HG02623 (cell line): ENCODE measurements around the gene LPCAT4.
A peak's percentile ranks its signal among the peaks of the same experiment; 100 is the strongest.
"Not testable (repeated sequence)": the region's sequence is repeated elsewhere in the genome, so short reads cannot be mapped to it uniquely, and the experiment has no call there.

Experiments used
- ATAC-seq: cut with Tn5 transposase; IDR thresholded peaks from one replicate; pipeline ENCODE4 v1.9.1; 2021; ENCODE audit warnings: moderate library complexity; ENCODE audit not compliant: unreplicated experiment

Gene LPCAT4

DNA sequence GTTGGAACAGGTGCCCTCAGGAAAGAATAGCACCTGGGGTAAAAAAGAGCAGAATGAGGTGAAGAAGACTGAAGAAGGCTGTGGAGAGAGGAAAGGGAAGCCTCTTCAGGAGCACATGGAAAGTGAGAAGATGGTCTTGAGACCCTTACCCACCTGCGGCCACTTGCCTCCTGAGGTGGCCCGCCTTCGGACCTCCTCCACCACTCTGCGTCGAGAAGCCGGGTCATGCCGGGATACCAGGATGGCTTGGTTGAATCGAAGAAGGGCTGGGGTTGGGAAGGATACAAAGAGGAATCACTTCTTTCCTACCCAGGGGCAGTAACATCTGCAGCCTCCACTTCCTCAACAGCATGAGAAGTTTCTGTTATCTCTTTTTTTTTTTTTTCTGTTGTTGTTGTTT lies 3.0 kb downstream of the LPCAT4 start:
- ATAC-seq = no peak

DNA sequence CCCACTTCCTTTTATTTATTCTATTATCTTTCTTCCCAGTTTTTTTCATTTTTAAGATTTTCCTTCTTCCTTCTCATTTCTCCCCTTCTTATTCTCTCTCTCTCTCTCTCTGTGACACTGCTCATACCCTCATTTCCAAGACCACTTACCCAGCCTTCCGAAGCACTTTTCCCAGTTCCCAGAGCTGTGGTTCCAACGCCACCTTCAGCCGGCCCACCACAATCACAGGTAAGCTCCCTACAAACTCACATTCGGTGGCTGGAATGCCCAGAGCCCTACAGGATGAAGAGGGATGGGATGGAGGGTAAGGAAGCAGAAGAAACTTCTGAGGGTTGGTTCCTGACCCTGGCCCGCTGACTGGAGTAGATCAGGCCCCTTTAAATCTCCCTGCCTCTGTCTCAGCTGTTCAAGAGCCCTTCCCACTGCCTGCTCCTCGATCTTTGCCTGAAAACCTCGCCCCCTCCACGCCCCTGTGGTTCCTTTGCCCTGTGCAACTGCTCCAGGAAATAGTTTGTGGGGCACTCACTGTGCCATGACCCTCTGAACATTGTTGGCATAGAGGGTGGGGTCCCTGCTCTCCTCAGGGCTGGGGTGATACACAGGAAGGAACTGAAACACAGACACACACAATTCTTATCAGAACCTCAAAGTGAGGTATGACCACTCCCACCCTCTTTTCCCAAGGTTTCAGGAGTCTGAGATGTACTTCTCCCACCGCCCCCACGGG lies 4.8 kb downstream of the LPCAT4 start:
- ATAC-seq = no peak

DNA sequence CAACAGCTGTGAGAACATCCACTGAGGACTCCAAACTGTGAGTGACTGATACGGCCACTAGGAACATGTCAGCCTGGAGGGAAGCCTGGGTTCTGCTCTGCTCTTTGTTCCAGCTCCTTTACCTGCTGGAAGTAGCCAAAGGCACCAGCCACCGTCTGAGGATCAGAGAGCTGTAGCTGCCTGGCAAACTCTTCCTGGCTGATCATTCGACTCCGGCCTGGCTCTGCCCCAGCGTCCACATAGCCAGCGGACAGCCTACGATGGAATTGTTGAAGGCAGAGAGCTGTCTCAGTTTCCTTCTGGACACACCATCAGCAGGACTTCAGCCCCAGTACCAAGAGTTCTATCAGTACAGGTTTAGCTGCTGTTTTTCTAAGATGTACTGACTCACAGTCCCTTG lies 5.7 kb downstream of the LPCAT4 start:
- no peak for ATAC-seq

DNA sequence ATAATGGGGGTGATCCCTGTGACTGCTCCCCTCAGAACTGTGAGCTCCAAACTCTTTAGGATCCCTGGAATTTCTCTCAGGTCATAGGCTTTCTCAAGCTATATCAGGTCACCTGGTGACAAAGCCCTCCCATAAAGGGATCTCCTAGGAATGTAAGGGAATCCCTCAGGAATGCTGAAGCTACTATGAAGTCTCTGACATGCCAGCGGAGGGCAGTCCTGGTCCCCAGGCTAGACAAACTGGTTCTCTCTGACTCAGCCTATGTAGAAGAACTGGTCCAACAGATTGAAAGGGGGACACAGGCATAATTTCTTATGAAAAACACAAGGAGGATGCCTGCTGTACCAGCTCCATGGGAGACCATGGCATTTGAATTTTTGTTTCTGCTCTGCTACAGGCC lies 6.7 kb downstream of the LPCAT4 start:
- ATAC-seq = no peak

DNA sequence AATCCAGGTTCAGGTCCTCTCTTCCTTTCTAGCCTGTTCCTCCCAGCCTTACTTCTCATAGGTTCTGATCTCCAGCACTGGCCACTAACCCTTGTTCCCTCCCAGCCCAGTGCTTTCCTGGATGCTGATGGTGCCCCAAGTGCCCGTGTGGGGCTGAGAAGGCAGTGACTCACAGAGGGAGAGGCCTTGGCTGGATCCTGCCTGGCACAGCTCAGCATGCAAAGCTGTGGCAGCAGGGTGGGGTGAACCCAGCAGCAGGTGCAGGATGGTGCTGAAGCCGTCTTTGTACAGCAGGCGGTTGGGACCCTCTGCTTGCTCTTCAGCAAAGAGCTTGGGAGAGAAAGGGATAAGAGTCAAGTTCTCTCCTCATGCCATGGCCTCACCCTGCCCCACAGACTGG lies 7.6 kb downstream of the LPCAT4 start:
- no peak for ATAC-seq

DNA sequence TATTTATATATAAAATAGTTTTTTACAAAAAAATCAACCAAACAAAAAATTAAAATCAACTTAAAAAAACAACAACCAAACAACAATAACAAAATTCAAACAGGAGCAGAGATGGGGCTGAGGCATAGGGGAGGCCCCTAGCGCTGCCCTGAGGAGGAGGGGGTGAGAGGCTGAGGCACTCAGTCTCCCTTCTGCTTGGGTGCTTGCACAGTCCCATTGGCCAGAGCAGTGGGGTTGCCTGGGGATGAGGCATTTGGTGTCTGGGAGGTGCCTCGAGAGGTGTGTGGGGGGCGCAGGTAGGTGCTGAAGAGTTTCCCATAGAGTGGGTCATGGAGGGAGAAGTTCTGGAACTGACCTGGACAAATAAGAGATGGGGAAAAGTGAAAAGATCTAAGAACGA lies 8.0 kb downstream of the LPCAT4 start:
- no peak for ATAC-seq

DNA sequence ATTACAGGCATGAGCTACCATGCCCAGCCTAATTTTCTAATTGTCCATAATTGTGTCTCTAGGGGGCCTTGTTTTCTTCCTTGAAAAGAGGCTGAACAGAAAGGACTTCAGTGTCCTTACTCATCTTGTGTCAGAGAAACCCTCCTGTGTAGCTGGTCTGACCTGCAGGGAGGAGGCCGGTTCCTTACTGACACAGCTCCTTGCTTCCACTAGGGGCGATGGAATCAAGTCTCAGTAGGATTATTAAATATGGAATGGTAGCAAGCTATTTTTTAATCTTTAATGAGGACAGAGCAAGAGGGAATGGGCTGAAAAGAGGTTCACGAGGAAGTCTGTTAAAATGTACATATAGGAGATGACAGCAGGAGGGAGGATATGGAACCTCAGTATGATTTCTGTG lies 8.6 kb downstream of the LPCAT4 start:
- ATAC-seq = no peak

DNA sequence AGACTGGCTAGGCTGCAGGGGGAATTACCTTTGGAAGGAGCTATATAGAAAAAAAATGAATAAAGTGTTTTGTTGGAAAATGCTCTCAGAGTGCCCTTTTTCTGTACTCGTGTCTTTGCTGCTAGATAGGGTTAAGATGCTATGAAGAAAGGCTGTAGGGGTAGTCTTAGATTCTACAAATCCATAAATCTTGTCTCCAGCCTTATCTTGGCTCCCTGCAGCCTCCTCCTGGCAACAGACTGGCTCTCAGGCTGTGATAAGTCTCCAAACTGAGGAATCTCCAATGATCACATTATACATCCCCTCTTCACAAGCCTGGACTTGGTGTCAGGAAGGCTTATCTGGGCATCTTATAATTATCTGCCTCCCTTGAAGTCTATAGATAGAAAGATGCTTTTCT lies 9.3 kb downstream of the LPCAT4 start:
- ATAC-seq = no peak

DNA sequence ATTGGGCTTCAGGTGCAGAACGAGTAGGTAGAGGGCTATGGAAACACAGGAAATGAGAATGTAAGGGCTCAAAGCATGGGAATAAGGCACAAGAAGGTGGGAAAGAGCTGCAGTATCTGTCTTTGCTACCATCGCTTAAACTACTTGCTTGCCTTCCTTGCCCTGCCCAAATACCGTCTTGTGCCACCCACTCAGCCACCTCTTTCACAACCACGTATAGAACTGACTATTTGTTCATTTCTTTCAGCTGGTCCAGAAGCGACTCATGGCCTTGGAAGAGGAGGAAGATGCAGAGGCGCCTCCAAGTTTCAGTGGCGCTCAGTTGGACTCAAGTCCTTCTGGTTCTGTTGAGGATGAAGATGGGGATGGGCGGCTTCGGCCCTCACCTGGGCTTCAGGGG lies 11.8 kb downstream of the LPCAT4 start:
- ATAC-seq = no peak

DNA sequence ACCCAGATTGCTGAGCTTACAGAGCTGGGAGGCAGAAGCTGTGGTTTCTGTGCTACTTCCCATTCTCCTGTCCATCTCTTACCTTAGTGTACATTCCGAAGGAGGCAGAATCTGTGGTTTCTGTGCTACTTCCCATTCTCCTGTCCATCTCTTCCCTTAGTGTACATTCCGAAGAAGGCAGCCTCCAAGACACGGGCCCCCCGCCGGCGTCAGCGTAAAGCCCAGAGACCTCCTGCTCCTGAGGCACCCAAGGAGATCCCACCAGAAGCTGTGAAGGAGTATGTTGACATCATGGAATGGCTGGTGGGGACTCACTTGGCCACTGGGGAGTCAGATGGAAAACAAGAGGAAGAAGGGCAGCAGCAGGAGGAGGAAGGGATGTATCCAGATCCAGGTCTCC lies 12.7 kb downstream of the LPCAT4 start:
- no peak for ATAC-seq

DNA sequence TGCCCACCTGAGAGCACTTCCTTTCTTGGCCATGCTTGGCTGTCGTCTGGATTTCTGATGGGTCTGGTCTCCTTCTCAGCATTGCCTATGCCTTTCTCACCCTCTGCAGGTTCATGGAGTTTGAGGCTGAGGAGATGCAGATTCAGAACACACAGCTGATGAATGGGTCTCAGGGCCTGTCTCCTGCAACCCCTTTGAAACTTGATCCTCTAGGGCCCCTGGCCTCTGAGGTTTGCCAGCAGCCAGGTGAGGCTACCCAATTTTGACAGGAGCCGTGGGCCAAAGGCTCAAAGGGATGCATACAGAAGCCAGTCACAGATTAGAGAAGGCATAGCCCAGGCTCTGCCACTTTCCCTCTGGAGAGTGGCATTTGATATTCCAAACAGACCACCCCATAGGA lies 13.4 kb downstream of the LPCAT4 start:
- ATAC-seq = no peak

DNA sequence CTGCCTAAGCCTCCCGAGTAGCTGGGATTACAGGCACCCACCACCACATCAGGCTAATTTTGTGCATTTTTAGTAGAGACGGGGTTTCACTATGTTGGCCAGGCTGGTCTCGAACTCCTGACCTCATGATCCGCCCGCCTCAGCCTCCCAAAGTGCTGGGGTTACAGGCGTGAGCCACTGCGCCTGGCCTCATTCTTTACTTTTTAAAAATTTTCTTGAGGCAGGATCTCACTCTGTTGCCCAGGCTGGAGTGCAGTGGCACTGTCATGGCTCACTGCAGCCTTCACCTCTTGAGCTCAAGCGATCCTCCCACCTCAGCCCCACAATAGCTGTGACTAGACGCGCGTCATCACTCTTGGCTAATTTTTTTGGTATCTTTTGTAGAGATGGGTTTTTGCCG lies 14.0 kb downstream of the LPCAT4 start:
- ATAC-seq = not testable (repeated sequence)

DNA sequence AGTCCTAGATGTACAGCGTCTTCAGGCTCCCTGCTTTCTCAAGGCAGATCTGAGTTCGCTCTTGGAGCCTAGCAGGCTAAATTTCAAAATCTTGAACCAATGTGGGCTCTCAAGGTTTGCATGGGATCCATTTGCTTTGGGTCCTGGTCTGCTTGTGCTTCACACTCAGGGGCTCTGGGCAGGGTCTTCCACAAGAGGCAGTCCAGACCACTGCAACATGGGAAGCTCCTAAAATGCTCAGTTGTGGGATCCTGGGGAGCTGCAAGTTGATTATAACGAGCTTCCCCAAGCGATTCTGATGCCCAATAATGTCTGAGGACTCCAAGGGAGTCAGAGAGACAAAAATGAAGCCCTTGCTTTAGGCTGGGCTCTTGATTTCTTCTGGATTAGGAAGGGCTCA lies 17.2 kb downstream of the LPCAT4 start:
- no peak for ATAC-seq

DNA sequence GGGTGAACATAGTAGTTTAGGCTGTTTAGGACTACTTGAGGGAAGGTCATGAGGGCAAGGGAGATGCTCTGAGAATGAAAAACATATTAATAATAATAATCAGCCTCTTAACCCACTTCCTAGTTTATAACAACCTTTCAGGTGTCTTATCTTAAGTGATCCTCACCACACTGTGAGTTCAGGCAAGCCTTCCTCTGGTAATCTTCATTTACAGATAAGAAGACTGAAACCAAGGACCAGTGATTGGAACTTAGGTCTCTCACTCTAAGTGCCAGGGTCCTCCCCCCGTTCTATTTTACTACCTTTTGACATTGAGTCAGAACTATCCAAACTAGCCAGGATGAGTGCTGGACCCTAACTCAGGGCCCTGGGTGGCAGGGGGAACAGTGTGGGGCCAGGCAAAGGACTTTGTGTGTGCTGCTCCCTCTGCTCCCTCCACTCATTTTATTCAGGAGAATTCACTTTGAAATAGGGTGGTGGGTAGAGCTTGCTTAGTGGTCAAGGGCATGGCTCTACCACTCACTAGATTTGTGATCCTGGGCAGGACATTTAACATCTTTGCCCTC lies 18.2 kb downstream of the LPCAT4 start:
- no peak for ATAC-seq

DNA sequence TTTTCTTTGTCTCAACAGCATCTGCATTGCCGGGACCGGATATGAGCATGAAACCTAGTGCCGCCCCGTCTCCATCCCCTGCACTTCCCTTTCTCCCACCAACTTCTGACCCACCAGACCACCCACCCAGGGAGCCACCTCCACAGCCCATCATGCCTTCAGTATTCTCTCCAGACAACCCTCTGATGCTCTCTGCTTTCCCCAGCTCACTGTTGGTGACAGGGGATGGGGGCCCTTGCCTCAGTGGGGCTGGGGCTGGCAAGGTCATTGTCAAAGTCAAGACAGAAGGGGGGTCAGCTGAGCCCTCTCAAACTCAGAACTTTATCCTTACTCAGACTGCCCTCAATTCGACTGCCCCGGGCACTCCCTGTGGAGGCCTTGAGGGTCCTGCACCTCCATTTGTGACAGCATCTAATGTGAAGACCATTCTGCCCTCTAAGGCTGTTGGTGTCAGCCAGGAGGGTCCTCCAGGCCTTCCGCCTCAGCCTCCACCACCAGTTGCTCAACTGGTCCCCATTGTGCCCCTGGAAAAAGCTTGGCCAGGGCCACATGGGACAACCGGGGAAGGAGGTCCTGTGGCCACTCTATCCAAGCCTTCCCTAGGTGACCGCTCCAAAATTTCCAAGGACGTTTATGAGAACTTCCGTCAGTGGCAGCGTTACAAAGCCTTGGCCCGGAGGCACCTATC lies 18.9 kb downstream of the LPCAT4 start:
- ATAC-seq = no peak

DNA sequence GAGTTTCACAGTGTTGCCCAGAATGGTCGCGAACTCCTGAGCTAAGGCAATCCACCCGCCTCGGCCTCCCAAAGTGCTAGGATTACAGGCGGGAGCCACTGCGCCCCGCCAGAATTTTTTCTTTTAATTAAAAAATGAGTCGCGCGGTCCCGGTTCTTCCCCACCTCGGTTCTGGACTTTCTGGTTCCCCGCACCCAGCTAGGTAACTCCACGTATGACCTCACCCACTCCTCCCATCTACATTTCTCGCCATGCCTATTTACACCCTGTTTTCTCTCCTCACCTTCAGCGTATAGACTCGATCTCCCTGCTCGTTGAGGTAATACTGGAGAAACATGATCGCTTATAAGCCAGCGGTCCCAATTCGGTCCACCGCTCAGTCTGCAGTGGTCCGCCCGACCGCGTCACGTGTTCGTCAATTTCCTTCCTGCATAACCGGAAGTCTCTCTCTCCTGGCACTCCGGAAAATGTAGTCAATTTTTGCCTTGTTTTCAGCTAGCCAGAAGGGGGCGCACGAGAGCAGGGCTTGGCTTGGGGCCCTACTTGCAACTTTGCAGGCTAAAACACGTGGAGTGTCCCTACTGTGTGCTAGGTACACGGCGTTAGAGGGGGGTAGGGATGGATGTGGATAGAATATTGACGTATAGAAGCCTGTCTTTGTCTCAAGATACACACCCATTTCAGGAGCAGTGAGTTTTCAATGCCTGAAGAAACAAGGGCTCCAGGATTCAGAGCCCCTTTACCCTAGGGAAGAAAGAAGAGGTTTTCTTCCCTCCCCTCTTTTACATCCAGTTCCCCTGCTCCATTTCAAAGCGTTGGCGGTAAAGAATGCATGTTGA lies 24.0 kb downstream of the LPCAT4 start, which contains the start of the genes NOP10 and NUTM1:
Gene NOP10 (minus strand): TSS at position 400 of the 839 bp plus-strand sequence. CDS start 63 bp downstream, at position 337.
Gene NUTM1 (plus strand): TSS at position 579 of the 839 bp plus-strand sequence. CDS start 382 bp downstream, outside the sequence.
- ATAC-seq = peak; percentile 84

DNA sequence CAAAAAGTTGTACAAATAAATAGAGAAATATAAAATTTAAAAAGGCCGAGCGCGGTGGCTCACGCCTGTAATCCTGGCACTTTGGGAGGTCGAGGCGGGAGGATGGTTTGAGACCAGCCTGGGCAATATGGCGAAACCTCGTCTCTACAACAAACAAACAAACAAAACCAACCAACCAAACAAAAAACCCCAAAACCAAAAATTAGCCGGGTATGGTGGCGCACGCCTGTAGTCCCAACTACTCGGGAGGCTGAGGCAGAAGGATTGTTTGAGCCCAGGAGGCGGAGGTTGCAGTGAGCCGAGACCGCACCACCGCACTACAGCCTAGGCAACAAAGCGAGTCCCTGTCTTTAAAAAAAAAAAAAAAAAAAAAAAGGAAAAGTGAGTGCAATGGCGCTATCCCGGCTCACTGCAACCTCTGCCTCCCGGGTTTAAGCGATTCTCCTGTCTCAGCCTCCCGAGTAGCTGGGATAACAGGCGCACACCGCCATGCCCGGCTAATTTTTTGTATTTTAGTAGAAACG lies 24.7 kb downstream of the LPCAT4 start:
- ATAC-seq = not testable (repeated sequence)

DNA sequence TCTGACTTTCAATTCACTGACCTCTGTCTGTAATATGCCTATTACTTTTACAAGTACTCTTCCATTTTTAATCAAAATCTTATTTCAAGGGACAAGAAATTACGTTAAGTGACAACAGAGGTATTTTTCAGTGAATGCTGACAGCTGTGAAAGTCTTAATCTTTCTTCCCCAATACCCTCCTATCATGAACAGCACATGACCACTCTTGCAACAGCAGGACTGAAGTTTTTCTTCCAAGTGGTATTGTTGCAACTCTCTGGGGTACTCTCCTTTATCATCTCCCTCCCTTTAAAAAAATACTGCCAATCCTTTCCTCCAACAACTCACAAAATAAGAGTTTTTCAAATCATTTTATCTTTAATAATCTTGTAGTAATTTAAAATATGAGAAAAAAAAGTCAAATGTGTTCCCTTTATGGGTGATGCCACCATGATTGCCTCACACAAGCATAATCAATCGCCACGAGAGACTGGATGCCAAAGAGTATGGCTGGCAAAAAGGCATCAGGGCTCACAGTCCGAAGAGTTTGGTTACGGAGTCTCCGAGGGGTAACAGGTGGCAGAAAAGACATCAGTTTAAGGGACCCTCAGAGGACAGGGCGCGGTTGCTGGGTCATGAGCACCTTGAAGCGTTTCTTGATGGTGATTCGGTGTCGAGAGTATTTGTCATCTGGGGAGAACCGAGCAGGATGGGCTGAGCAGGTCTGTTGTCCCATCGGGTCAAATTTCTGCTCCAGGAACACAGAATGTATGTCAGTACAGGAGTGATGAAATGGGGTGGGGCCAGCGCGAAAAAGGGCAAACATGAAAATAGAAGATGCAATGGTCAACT lies 25.4 kb downstream of the LPCAT4 start:
- ATAC-seq = no peak

DNA sequence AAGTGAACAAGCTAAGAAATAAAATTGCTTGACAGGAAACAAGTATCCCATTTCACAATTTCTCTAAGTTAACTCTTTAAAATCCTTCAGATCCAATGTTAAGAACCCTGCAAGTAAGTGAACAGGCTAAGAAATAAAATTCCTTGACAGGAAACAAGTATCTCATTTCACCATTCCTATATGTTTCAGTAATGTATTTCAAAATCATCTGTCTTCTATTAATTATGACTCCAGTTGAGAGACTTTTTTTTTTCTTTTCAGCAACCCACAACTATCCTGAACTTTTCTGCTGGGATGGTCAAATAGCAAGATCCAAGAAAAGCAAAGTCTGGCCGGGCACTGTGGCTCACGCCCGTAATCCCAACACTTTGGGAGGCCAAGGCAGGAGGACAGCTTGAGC lies 27.1 kb downstream of the LPCAT4 start:
- no peak for ATAC-seq

DNA sequence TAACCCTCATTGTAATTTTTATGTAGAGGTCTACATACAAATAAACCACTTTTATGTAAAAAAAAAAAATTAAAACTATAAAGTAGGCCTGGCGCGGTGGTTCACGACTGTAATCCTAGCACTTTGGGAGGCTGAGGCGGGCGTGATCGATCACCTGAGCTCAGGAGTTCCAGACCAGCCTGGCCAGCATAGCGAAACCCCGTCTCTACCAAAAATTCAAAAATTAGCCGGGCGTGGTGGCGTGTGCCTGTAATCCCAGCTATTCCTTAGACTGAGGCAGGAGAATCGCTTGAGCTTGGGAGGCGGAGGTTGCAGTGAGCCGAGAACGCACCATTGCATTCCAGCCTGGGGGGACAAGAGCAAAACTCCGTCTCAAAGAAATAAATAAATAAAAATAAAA lies 28.6 kb downstream of the LPCAT4 start:
- ATAC-seq = no peak
